Adrenal gland (tissue), 12 donors: Measurements from ENCODE around the gene SORBS1. TPM values are rescaled to one million over a fixed set of nuclear protein-coding genes. Genes with fewer than 3 reads are reported as not detected.

ENCODE experiments used
- DNase-seq, 7 donors: peaks; one replicate each; pipeline ENCODE4 v3.0.0-alpha.2; 2019 to 2020
- H3K27ac ChIP-seq, 5 donors: fragments of 200-600 bp; sonication (generic) in 4 of 5; 1 replicate in 3 of 5; 2 replicates in 2 of 5; pipeline versions ENCODE4 v1.5.1 to v1.8.0; 2016 to 2020; ENCODE audit warnings: mild to moderate bottlenecking in 1 of 5
- H3K27me3 ChIP-seq: fragments of 200-600 bp; 2 replicates; pipeline ENCODE4 v1.8.0; 2021
- H3K36me3 ChIP-seq, 2 donors: fragments of 200-600 bp; replicated peaks in 1 of 2; 1 replicate in 1 of 2; 2 replicates in 1 of 2; pipeline versions ENCODE4 v1.5.1 to v1.8.0; 2018 to 2022
- H3K4me1 ChIP-seq, 2 donors: fragments of 200-600 bp; replicated peaks in 1 of 2; 1 replicate in 1 of 2; 2 replicates in 1 of 2; pipeline versions ENCODE4 v1.5.1 to v1.8.0; 2018 to 2021
- H3K4me3 ChIP-seq, 4 donors: fragments of 200-600 bp; sonication (generic) in 3 of 4; one replicate each; pipeline ENCODE4 v1.5.1; 2016 to 2018
- H3K9me3 ChIP-seq, 3 donors: fragments of 200-600 bp; sonication (generic) in 1 of 3; replicated peaks in 1 of 3; 1 replicate in 2 of 3; 2 replicates in 1 of 3; pipeline versions ENCODE4 v1.5.1 to v1.8.0; 2016 to 2021
- CTCF ChIP-seq, 6 experiments: fragments of 450-650 bp in 4 of 6; fragments of 200-600 bp in 2 of 6; sonication (generic) in 1 of 6; IDR thresholded peaks; 1 replicate in 5 of 6; 2 replicates in 1 of 6; pipeline versions ENCODE4 v1.5.1 to v1.8.0; 2016 to 2021; ENCODE audit warnings: antibody characterized with exemption in 6 of 6, mild to moderate bottlenecking in 2 of 6, moderate library complexity in 1 of 6
- POLR2A ChIP-seq, 2 donors: fragments of 450-650 bp; IDR thresholded peaks; one replicate each; pipeline ENCODE4 v1.6.1; 2017; ENCODE audit warnings: antibody characterized with exemption in 2 of 2, mild to moderate bottlenecking in 2 of 2, moderate library complexity in 1 of 2
- WGBS, 4 donors: extraction: QIAGEN DNeasy Blood & Tissue Kit in 2 of 4; methylation state at CpG; one replicate each; pipeline versions ENCODE4 v1.1.5 to v1.1.7; 2013 to 2017; 5-methylcytosine and 5-hydroxymethylcytosine counted together
- intact Hi-C, 2 donors: fragments of 100-400 bp; cut with DNase I; formaldehyde crosslinking; loops; one replicate each; pipeline versions ENCODE4 v1.14.1 to v1.15.0; 2022 to 2023
- polyA plus RNA-seq, 3 donors: library from polyadenylated mRNA; stranded (reverse); fragments of 200-250 nt in 2 of 3; fragments of 350-450 nt in 1 of 3; fragmentation: Illumina TruSeq in 1 of 3; extraction: RNeasy Lipid Tissue Mini Kit (QIAGEN cat#74804) in 1 of 3; gene quantifications; one replicate each; pipeline ENCODE4 v1.2.3, GENCODE V29; 2013 to 2014
- total RNA-seq, 9 donors: library from RNA; depleted of rRNA in 4 of 9; stranded (reverse); fragments of >200 nt in 4 of 9; fragments of 120-200 nt in 1 of 9; fragmentation: NEBNext Ultra II Directional in 1 of 9; extraction: Animal tissue kit (Norgen Biotek cat#: 25700) in 1 of 9; gene quantifications; one replicate each; pipeline versions ENCODE4 v1.1.0 to v1.2.4, GENCODE V29; 2013 to 2023
- donor health status: healthy with polysubstance abuse.
- donor health status: Bipolar disorder and iron deficiency.
- donor health status: DM: yes; HTN: yes; CAD: no.
- donor health status: DM: no; HTN: no; CAD: no.
- donor health status: DM: no; HTN: no; CAD: no.
- donor health status: DM: yes; HTN: yes; CAD: no.

Gene SORBS1
- total and polyA plus RNA-seq, 12 donors: 9.5 to 43.4 (median 19.0) TPM

GRCh38 chr10:95505641-95506040, 55.5 kb downstream of the SORBS1 start:
- Histone ChIP-seq H3K27ac (no peak overlapping the region), H3K9me3 (no peaks in the 10 kb centered on the region), H3K27me3 (no peaks in the 10 kb centered on the region), H3K36me3 (no peaks in the 10 kb centered on the region), H3K4me3 (no peak overlapping the region), H3K4me1 (peaks cover 0 to 15% of the 10 kb centered on the region in 2 donors)
- intact Hi-C loops: no loop called here
- 68 to 73% (median 71%) methylated on average over 3 of the region's 3 CpGs for WGBS, 4 donors
- TF ChIP-seq CTCF (IDR thresholded peaks at IDR 0.05) (no peak), POLR2A (IDR thresholded peaks at IDR 0.05) (no peak)
- no peak for DNase-seq

GRCh38 chr10:95505084-95505610, 56.0 kb downstream of the SORBS1 start:
- Histone ChIP-seq H3K36me3 (no peaks in the 10 kb centered on the region), H3K4me1 (peaks cover 0 to 15% of the 10 kb centered on the region in 2 donors), H3K27ac (no peak overlapping the region), H3K4me3 (no peak overlapping the region), H3K27me3 (no peaks in the 10 kb centered on the region), H3K9me3 (no peaks in the 10 kb centered on the region)
- TF ChIP-seq POLR2A (IDR thresholded peaks at IDR 0.05): no peak
- intact Hi-C loops: no loop called here
- WGBS, 4 donors: 41 to 64% (median 58%) methylated on average over 5 of the region's 5 CpGs
- no peak for DNase-seq

GRCh38 chr10:95504246-95504691, 56.9 kb downstream of the SORBS1 start:
- H3K27me3 ChIP-seq: no peaks in the 10 kb centered on the region
- no peaks in the 10 kb centered on the region for H3K36me3 ChIP-seq
- no peak for DNase-seq
- no peak overlapping the region for H3K27ac ChIP-seq
- no peak for TF ChIP-seq CTCF (IDR thresholded peaks at IDR 0.05)
- TF ChIP-seq POLR2A (IDR thresholded peaks at IDR 0.05): no peak
- H3K4me3 ChIP-seq: no peak overlapping the region
- intact Hi-C loops: no loop called here
- 79 to 94% (median 87%) methylated on average over 3 to 4 of the region's 4 CpGs for WGBS, 4 donors
- peaks cover 0 to 15% of the 10 kb centered on the region in 2 donors for H3K4me1 ChIP-seq
- H3K9me3 ChIP-seq: no peaks in the 10 kb centered on the region

- Histone ChIP-seq H3K27me3 (no peaks in the 10 kb centered on the region), H3K27ac (no peak overlapping the region), H3K9me3 (no peaks in the 10 kb centered on the region), H3K4me1 (peaks cover 0 to 13% of the 10 kb centered on the region in 2 donors), H3K4me3 (no peak overlapping the region), H3K36me3 (no peaks in the 10 kb centered on the region)
- intact Hi-C loops: no loop called here
- DNase-seq: no peak
- WGBS, 4 donors: 76 to 85% (median 82%) methylated on average over 3 of the region's 3 CpGs
- no peak for TF ChIP-seq POLR2A (IDR thresholded peaks at IDR 0.05)
These were observed 57.6 kb downstream of the SORBS1 start for GRCh38 chr10:95503526-95503925.

GRCh38 chr10:95503001-95503400, 58.2 kb downstream of the SORBS1 start:
- peaks cover 0 to 8% of the 10 kb centered on the region in 2 donors for H3K4me1 ChIP-seq
- no peak overlapping the region for H3K4me3 ChIP-seq
- intact Hi-C loops: no loop called here
- H3K9me3 ChIP-seq: no peaks in the 10 kb centered on the region
- no peaks in the 10 kb centered on the region for H3K27me3 ChIP-seq
- H3K27ac ChIP-seq: peak overlapping the region in 1 of 5 donors; percentile 7
- H3K36me3 ChIP-seq: no peaks in the 10 kb centered on the region
- DNase-seq: no peak
- TF ChIP-seq CTCF (IDR thresholded peaks at IDR 0.05) (no peak), POLR2A (IDR thresholded peaks at IDR 0.05) (no peak)
